ENCODE data around the gene PDE9A.
"Not testable (repeated sequence)": the region's sequence is repeated elsewhere in the genome, so short reads cannot be mapped to it uniquely, and the experiment has no call there.

PDE9A gene

DNA sequence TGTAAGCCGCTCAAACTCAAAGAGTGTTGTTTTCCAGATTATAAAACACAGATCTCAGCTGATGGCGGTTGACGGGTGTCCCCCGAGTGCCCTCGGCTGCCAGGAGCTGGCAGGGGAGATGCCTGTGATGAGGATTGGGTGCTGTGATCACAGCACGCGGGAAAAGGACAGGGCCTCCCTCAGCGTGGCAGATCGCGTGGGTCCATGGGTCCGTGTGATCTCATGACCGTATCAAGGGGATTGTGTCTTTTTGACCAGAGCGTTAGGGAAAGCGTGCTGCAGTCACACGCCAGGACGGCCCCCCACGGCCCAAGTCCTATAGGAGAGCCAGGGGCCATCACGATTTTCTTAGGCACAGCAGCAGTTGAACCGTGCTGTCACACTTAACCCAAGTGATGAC is 51.9 kb downstream of the PDE9A start:
- ChIA-PET POLR2A (no interaction called here), CTCF (no interaction called here)
- no peak for DNase-seq (ENCODE audit: extremely low spot score)
- TF ChIP-seq FOXM1 (IDR thresholded peaks at IDR 0.05; ENCODE audit: borderline replicate concordance) (no peak), ARNT (IDR thresholded peaks at IDR 0.05) (no peak), ZNF384 (IDR thresholded peaks at IDR 0.05) (no peak), PKNOX1 (IDR thresholded peaks at IDR 0.05) (no peak), SUZ12 (IDR thresholded peaks at IDR 0.05) (no peak), CTBP1 (IDR thresholded peaks at IDR 0.05; ENCODE audit: borderline replicate concordance) (no peak), NFRKB (IDR thresholded peaks at IDR 0.05) (no peak), FOXK2 (IDR thresholded peaks at IDR 0.05) (no peak), L3MBTL2 (conservative IDR thresholded peaks at IDR 0.05) (no peak), FOXA1 (IDR thresholded peaks at IDR 0.05) (no peak), LEF1 (IDR thresholded peaks at IDR 0.05; ENCODE audit: borderline replicate concordance) (no peak), SP1 (IDR thresholded peaks at IDR 0.05) (no peak), ELF4 (IDR thresholded peaks at IDR 0.05) (no peak), HDGF (IDR thresholded peaks at IDR 0.05; ENCODE audit: borderline replicate concordance) (no peak), TARDBP (IDR thresholded peaks at IDR 0.05) (no peak), BHLHE40 (IDR thresholded peaks at IDR 0.05; ENCODE audit: borderline replicate concordance) (no peak)

GRCh38 chr21:42705746-42706374 is 52.4 kb downstream of the PDE9A start:
- no peak for DNase-seq (ENCODE audit: extremely low spot score)
- ChIA-PET CTCF (no interaction called here), POLR2A (no interaction called here)
- TF ChIP-seq ARNT (IDR thresholded peaks at IDR 0.05) = no peak
- TF ChIP-seq CTBP1 (IDR thresholded peaks at IDR 0.05; ENCODE audit: borderline replicate concordance) = no peak
- no peak for TF ChIP-seq FOXA1 (IDR thresholded peaks at IDR 0.05)
- no peak for TF ChIP-seq HDGF (IDR thresholded peaks at IDR 0.05; ENCODE audit: borderline replicate concordance)
- TF ChIP-seq FOXM1 (IDR thresholded peaks at IDR 0.05; ENCODE audit: borderline replicate concordance) = no peak
- TF ChIP-seq ELF4 (IDR thresholded peaks at IDR 0.05) = no peak
- no peak for TF ChIP-seq SUZ12 (IDR thresholded peaks at IDR 0.05)
- no peak for TF ChIP-seq FOXK2 (IDR thresholded peaks at IDR 0.05)
- TF ChIP-seq LEF1 (IDR thresholded peaks at IDR 0.05; ENCODE audit: borderline replicate concordance) = no peak
- TF ChIP-seq L3MBTL2 (conservative IDR thresholded peaks at IDR 0.05) = no peak
- no peak for TF ChIP-seq PKNOX1 (IDR thresholded peaks at IDR 0.05)
- TF ChIP-seq BHLHE40 (IDR thresholded peaks at IDR 0.05; ENCODE audit: borderline replicate concordance) = no peak
- TF ChIP-seq SP1 (IDR thresholded peaks at IDR 0.05) = no peak

DNA sequence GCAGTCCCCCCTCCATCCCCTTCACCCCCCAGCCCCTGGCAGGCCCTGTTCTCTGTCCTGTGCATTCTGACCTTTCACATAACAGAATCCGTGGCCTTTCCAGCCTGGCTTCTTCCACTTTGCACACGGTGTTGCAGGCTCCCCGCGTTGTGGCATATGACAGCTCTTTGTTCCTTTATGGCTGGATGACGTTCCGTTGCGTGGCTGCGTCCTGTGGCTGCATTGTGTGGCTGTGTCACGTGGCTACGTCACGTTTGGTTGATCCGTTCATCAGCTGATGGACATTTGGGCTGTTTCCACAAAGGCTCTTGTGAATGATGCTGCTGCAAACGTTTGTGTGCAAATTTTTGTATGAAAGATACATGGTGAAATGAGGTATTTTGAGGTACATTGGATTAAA is 53.3 kb downstream of the PDE9A start:
- ChIA-PET POLR2A (no interaction called here), CTCF (no interaction called here)
- no peak for TF ChIP-seq ELF4 (IDR thresholded peaks at IDR 0.05)
- no peak for TF ChIP-seq L3MBTL2 (conservative IDR thresholded peaks at IDR 0.05)
- TF ChIP-seq FOXM1 (IDR thresholded peaks at IDR 0.05; ENCODE audit: borderline replicate concordance) = no peak
- no peak for TF ChIP-seq BHLHE40 (IDR thresholded peaks at IDR 0.05; ENCODE audit: borderline replicate concordance)
- no peak for DNase-seq (ENCODE audit: extremely low spot score)

GRCh38 chr21:42707207-42707830 is 53.9 kb downstream of the PDE9A start:
- TF ChIP-seq ZNF384 (IDR thresholded peaks at IDR 0.05) (no peak), FOXK2 (IDR thresholded peaks at IDR 0.05) (no peak), ARNT (IDR thresholded peaks at IDR 0.05) (no peak), LEF1 (IDR thresholded peaks at IDR 0.05; ENCODE audit: borderline replicate concordance) (no peak), SUZ12 (IDR thresholded peaks at IDR 0.05) (no peak), HDGF (IDR thresholded peaks at IDR 0.05; ENCODE audit: borderline replicate concordance) (no peak), TARDBP (IDR thresholded peaks at IDR 0.05) (no peak), L3MBTL2 (conservative IDR thresholded peaks at IDR 0.05) (no peak), FOXM1 (IDR thresholded peaks at IDR 0.05; ENCODE audit: borderline replicate concordance) (no peak), SP1 (IDR thresholded peaks at IDR 0.05) (no peak), ELF4 (IDR thresholded peaks at IDR 0.05) (no peak), NFRKB (IDR thresholded peaks at IDR 0.05) (no peak), FOXA1 (IDR thresholded peaks at IDR 0.05) (no peak), PKNOX1 (IDR thresholded peaks at IDR 0.05) (no peak)
- ChIA-PET POLR2A (no interaction called here), CTCF (no interaction called here)
- no peak for DNase-seq (ENCODE audit: extremely low spot score)

DNA sequence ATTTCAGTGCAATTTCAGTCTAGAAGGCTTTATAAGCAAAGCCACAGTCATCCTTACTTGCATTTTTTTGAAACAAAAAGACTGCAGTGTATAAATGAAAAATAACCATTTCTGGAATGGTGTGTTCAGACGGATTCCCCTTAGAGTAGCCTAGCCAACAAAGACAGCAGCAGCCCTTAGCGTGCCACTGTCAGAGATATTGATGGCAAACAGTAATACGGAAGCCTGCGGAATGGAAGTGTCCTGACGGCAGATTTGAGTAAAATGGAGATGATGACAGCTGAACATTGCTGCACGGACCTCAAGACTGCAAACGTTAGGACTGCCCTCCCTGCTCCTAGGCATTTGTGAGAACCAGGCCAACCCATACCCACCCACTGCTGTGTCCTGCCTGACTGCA is 54.7 kb downstream of the PDE9A start:
- TF ChIP-seq HDGF (IDR thresholded peaks at IDR 0.05; ENCODE audit: borderline replicate concordance) = no peak
- no peak for TF ChIP-seq PKNOX1 (IDR thresholded peaks at IDR 0.05)
- TF ChIP-seq ARNT (IDR thresholded peaks at IDR 0.05) = no peak
- no peak for TF ChIP-seq ZNF384 (IDR thresholded peaks at IDR 0.05)
- no peak for TF ChIP-seq NFRKB (IDR thresholded peaks at IDR 0.05)
- no peak for TF ChIP-seq FOXM1 (IDR thresholded peaks at IDR 0.05; ENCODE audit: borderline replicate concordance)
- no peak for TF ChIP-seq L3MBTL2 (conservative IDR thresholded peaks at IDR 0.05)
- TF ChIP-seq BHLHE40 (IDR thresholded peaks at IDR 0.05; ENCODE audit: borderline replicate concordance) = no peak
- no peak for TF ChIP-seq SP1 (IDR thresholded peaks at IDR 0.05)
- no peak for TF ChIP-seq FOXA1 (IDR thresholded peaks at IDR 0.05)
- TF ChIP-seq LEF1 (IDR thresholded peaks at IDR 0.05; ENCODE audit: borderline replicate concordance) = no peak
- no peak for TF ChIP-seq ELF4 (IDR thresholded peaks at IDR 0.05)
- no peak for TF ChIP-seq CTBP1 (IDR thresholded peaks at IDR 0.05; ENCODE audit: borderline replicate concordance)
- no peak for DNase-seq (ENCODE audit: extremely low spot score)
- ChIA-PET POLR2A (no interaction called here), CTCF (no interaction called here)

GRCh38 chr21:42708916-42709315 is 55.5 kb downstream of the PDE9A start:
- POLR2A ChIA-PET; CTCF ChIA-PET; DNase-seq (ENCODE audit: extremely low spot score): not testable (repeated sequence)
